GM21529 (cell line): Measurements from ENCODE around the gene COL6A5.
"Not testable (repeated sequence)": the region's sequence is repeated elsewhere in the genome, so short reads cannot be mapped to it uniquely, and the experiment has no call there.

Experiments
- ATAC-seq: cut with Tn5 transposase; IDR thresholded peaks from one replicate; pipeline ENCODE4 v1.9.1; 2021; ENCODE audit not compliant: unreplicated experiment

COL6A5 gene, protein sequence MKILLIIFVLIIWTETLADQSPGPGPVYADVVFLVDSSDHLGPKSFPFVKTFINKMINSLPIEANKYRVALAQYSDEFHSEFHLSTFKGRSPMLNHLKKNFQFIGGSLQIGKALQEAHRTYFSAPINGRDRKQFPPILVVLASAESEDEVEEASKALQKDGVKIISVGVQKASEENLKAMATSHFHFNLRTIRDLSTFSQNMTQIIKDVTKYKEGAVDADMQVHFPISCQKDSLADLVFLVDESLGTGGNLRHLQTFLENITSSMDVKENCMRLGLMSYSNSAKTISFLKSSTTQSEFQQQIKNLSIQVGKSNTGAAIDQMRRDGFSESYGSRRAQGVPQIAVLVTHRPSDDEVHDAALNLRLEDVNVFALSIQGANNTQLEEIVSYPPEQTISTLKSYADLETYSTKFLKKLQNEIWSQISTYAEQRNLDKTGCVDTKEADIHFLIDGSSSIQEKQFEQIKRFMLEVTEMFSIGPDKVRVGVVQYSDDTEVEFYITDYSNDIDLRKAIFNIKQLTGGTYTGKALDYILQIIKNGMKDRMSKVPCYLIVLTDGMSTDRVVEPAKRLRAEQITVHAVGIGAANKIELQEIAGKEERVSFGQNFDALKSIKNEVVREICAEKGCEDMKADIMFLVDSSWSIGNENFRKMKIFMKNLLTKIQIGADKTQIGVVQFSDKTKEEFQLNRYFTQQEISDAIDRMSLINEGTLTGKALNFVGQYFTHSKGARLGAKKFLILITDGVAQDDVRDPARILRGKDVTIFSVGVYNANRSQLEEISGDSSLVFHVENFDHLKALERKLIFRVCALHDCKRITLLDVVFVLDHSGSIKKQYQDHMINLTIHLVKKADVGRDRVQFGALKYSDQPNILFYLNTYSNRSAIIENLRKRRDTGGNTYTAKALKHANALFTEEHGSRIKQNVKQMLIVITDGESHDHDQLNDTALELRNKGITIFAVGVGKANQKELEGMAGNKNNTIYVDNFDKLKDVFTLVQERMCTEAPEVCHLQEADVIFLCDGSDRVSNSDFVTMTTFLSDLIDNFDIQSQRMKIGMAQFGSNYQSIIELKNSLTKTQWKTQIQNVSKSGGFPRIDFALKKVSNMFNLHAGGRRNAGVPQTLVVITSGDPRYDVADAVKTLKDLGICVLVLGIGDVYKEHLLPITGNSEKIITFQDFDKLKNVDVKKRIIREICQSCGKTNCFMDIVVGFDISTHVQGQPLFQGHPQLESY (N-terminal part only)

GRCh38 chr3:130345487-130346079 lies at the start of gene COL6A5:
COL6A5 (plus strand) TSS chr3:130345672; CDS start chr3:130373639, 27,967 bp downstream.
- ATAC-seq: no peak

DNA sequence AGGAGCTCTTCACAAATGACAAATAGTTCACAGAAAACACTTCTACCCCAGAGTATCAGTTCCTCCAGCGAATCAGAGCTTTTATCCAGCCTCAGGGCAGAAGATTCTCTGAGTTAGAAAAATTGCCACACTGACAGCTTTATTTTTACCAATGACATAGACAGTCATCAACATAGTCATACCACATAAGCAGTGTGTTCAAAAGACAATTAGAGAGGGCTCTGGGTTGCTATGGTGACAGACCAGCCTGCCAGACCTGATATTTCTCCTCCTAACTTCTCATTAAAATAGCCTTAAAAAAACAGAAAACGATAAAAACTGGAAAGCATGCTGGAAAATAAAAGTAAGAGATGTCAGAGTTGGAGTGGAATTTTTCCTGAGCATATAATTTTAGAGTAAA lies 45.9 kb upstream of the COL6A5 start:
- no peak for ATAC-seq

DNA sequence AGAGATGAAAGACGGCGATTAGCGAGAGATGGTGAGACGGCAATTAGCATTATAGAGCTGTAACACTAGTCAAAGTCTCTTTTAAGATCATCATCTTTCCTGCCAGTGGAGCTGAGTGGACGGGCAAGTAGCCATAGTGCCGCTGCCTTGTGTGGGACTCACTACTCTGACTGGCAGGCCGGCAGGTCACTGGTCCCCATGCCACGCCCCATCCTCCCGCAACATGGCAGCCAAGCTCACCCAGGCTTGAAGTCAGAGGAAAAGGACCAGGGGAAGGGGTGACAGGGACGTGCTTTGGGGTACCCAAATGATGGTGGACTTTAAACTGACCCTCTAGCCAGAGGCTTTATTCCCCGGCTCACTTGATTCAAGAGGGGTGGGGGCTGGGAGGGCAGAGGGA lies 44.6 kb upstream of the COL6A5 start:
- ATAC-seq: no peak

DNA sequence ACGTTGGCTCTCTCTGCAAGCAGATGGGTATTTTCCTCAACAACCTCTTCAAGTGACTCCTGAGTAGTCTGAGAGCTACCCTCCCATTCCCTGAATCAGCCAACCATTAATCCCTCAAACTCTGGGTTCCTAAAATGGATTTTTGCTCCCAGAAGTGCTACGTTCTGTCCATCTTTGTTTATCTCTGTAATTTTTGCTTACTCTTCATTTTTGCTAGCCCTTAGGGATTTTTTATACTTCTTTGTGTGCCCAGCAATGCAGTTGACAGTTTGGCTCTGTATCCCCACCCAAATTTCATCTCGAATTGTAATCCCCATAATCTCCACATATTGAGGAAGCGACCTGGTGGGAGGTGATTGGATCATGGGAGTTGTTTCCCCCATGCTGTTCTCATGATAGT lies 35.4 kb upstream of the COL6A5 start:
- no peak for ATAC-seq

DNA sequence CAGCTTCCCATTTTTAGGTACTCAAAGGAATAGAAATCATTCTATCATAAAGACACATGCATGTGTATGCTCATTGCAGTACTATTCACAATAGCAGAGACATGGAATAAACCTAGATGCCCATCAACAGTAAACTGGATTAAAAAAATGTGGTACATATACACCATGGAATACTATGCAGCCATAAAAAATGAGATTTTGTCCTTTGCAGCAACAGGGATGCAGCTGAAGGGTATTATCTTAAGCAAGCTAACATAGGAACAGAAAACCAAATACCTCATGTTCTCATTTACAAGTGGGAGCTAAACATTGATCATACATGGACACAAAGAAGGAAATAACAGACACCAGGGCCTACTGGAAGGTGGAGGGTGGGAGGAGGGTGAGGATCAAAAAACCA lies 33.1 kb upstream of the COL6A5 start:
- no peak for ATAC-seq

GRCh38 chr3:130316169-130316568 lies 29.3 kb upstream of the COL6A5 start:
- no peak for ATAC-seq

DNA sequence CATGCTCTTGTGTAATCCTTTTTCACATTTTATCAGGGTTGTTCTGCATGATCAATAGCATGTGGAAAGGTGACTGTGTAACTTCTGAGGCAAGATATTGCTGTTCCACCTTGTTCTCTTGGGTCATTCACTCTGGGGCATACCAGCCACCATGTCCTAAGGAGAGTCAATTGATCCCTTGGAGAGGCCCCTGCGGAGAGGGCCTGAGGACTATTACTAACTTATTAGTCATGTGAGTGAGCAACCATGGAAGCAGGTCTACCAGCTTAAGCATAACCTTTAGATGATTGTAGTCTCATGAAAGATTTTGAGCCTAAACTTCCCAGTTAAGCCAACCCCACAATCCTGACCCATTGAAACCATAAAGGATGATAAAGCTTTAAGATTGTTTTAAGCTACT lies 22.0 kb upstream of the COL6A5 start:
- no peak for ATAC-seq

DNA sequence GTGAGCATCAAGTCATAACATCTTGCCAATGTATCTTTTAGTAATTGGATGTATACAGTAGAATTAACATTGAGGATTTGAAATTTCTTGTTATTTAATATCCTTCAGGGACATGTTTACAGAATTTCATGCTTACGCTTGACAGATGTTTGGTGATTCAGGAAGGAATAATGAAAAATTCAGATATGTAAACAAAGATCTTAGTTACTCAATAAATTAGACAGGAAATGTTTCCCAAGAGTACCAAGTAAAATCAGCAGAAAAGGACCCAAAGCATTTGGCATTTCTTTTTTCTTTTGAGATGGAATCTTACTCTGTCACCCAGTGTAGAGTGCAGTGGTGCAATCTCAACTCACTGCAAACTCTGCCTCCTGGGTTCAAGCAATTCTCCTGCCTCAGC lies 4.7 kb upstream of the COL6A5 start:
- no peak for ATAC-seq

- ATAC-seq: no peak
Observed at GRCh38 chr3:130341388-130341787, 4.1 kb upstream of the COL6A5 start.

- no peak for ATAC-seq
Observed at GRCh38 chr3:130341882-130342281, 3.6 kb upstream of the COL6A5 start.

DNA sequence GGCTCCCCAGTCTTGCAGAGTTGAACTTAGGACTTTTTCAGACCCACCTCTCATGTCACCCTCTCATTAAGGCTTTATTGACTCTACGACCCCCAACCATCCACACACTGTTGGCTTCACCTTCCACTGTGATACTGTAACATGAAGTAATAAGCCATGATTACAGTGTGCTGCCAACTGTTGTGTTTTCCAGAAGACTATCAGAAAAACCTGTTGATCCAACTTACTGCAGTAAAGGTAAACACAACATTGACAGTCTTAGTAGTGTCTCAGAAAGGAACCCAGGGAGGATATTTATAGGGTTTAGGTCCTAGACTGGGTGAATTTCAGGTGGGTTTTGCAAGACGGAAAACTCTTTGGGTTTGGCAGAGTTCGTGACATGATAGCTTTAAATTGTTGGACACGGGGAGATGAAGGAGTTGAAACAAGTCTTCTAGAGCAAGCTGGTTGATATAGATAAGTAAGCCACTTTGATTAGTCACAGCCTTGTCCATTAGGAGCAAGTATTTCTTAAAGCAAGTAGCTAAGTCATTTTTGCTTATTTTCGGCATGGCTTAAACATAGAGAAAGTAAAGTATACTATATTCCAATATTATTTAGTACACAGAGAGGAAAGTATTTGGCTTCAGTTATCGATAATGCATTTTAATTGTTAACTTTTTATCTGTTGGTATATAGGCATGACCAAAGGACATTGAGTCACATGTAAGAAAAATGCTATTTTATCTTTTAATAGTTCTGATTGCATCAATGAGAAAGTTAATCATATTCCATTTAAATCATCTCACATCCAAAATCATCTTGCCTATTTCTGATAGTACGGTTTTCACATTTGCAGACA lies 2.4 kb upstream of the COL6A5 start:
- no peak for ATAC-seq

DNA sequence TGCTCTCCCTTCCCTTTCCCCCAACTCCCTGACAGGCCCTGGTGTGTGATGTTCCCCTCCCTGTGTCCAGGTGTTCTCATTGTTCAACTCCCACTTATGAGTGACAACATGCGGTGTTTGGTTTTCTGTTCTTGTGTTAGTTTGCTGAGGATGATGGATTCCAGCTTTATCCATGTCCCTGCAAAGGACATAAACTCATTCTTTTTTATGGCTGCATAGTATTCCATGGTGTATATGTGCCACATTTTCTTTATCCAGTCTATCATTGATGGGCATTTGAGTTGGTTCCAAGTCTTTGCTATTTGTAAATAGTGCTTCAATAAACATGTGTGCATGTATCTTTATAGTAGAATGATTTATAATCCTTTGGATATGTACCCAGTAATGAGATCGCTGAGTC lies 2.8 kb downstream of the COL6A5 start:
- ATAC-seq: not testable (repeated sequence)

GRCh38 chr3:130354430-130354829 lies 9.0 kb downstream of the COL6A5 start:
- ATAC-seq: no peak

DNA sequence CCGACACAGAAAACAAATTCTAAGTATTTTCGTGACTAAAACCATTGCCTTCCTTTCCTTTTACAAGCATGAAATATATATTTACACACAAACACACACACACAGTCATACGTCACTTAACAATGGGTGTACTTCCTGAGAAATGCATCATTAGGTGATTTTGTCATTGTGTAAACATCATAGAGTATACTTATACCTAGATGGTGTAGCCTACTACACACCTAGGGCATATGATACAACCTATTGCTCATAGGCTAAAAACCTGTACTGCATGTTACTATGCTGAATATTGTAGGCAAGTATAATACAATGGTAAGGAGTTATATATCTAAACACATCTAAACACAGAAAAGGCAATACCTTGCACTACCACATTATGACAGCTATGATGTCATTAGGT lies 28.6 kb downstream of the COL6A5 start:
- no peak for ATAC-seq

GRCh38 chr3:130374908-130375307 lies 29.4 kb downstream of the COL6A5 start:
- ATAC-seq: no peak

- no peak for ATAC-seq
Observed at GRCh38 chr3:130377960-130378676, 32.6 kb downstream of the COL6A5 start.

GRCh38 chr3:130378677-130379191 lies 33.3 kb downstream of the COL6A5 start:
- no peak for ATAC-seq

DNA sequence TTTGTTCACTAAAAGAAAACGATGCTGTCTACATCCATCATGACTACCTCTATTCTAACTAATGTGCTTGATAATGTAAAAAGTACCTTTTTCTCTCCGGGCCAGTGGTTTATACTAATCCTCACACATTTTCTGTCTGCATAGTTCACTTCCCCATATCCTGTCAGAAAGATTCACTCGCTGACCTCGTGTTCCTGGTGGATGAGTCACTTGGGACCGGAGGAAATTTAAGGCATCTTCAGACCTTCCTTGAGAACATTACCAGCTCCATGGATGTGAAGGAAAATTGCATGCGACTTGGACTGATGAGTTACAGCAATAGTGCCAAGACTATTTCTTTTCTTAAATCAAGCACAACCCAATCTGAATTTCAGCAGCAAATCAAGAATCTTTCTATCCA lies 33.8 kb downstream of the COL6A5 start:
- no peak for ATAC-seq

DNA sequence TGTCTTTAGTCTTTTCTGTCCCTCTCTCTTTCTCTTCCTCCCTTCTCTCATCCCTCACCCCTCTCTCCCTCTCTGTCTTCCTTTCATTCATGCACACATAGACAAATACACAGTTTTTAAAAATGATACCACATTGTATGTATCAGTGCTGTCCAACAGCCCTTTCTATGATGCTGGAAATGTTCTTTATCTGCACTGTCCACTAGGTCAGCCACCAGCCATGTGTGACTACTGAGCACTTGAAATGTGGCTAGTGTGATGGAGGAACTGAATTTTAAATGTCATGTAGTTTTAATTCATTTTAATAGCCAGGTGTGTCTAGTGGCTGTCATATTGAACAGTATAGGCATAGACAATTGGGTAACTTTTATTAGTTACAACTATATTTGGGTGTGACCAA lies 34.9 kb downstream of the COL6A5 start:
- ATAC-seq: no peak
